Loucy (cell line): Measurements from ENCODE around the gene ZNF43.
A peak's percentile ranks its signal among the peaks of the same experiment; 100 is the strongest.

Experiments
- H2AFZ ChIP-seq: fragments of 200-600 bp; sonication (generic); 2 replicates; pipeline ENCODE4 v1.6.0; 2016; ENCODE audit warnings: antibody characterized with exemption, mild to moderate bottlenecking, low read length, moderate library complexity
- H3F3A ChIP-seq: fragments of 200-600 bp; 2 replicates; pipeline ENCODE4 v1.6.0; 2016; ENCODE audit warnings: antibody characterized with exemption, low read depth, mild to moderate bottlenecking
- H3K27me3 ChIP-seq: fragments of 200-600 bp; sonication (generic); 2 replicates; pipeline ENCODE4 v1.6.1; 2014; ENCODE audit warnings: low read length, mild to moderate bottlenecking; ENCODE audit not compliant: insufficient read depth, poor library complexity, severe bottlenecking
- H3K36me3 ChIP-seq: fragments of 200-600 bp; sonication (generic); 2 replicates; pipeline ENCODE4 v1.6.1; 2016; ENCODE audit warnings: low read length; ENCODE audit not compliant: insufficient read depth
- H3K4me1 ChIP-seq: fragments of 200-600 bp; sonication (generic); 2 replicates; pipeline ENCODE4 v1.5.1; 2014; ENCODE audit warnings: low read length, mild to moderate bottlenecking; ENCODE audit not compliant: insufficient read depth, poor library complexity, severe bottlenecking
- H3K4me2 ChIP-seq: fragments of 200-600 bp; sonication (generic); 2 replicates; pipeline ENCODE4 v1.6.0; 2014; ENCODE audit warnings: antibody characterized with exemption, low read length, low read depth, mild to moderate bottlenecking; ENCODE audit not compliant: poor library complexity, severe bottlenecking
- H3K4me3 ChIP-seq: fragments of 200-600 bp; sonication (generic); 2 replicates; pipeline ENCODE4 v1.5.1; 2014; ENCODE audit warnings: low read length, mild to moderate bottlenecking, mixed read lengths; ENCODE audit not compliant: poor library complexity, severe bottlenecking
- H3K79me2 ChIP-seq: fragments of 200-600 bp; sonication (generic); 2 replicates; pipeline ENCODE4 v1.6.1; 2014; ENCODE audit warnings: low read length; ENCODE audit not compliant: insufficient read depth
- H3K9ac ChIP-seq: fragments of 200-600 bp; sonication (generic); 2 replicates; pipeline ENCODE4 v1.6.0; 2014; ENCODE audit warnings: mild to moderate bottlenecking, low read depth, low read length, moderate library complexity; ENCODE audit not compliant: poor library complexity, severe bottlenecking
- H3K9me2 ChIP-seq: fragments of 200-600 bp; sonication (generic); replicated peaks from 2 replicates; pipeline ENCODE4 v1.6.1; 2016; ENCODE audit warnings: low read depth, low read length, mixed read lengths
- H3K9me3 ChIP-seq: fragments of 200-600 bp; sonication (generic); 2 replicates; pipeline ENCODE4 v1.6.1; 2014; ENCODE audit warnings: mild to moderate bottlenecking, antibody characterized with exemption, low read length, low read depth; ENCODE audit not compliant: insufficient read depth
- H4K20me1 ChIP-seq: fragments of 200-600 bp; sonication (generic); 2 replicates; pipeline ENCODE4 v1.6.0; 2014; ENCODE audit warnings: antibody characterized with exemption, low read length, mild to moderate bottlenecking; ENCODE audit not compliant: insufficient read depth, poor library complexity, severe bottlenecking
- EZH2phosphoT487 ChIP-seq: fragments of 200-600 bp; IDR thresholded peaks from 2 replicates; pipeline ENCODE4 v1.6.1; 2018; ENCODE audit warnings: antibody characterized with exemption, mild to moderate bottlenecking, moderate library complexity, borderline replicate concordance
- TF ChIP-seq, protein P1 (sequence below): fragments of 200-600 bp; sonication (generic); conservative IDR thresholded peaks from 2 replicates; pipeline ENCODE4 v1.5.1; 2014; ENCODE audit warnings: mild to moderate bottlenecking, antibody characterized with exemption, low read length

ZNF43 gene

DNA sequence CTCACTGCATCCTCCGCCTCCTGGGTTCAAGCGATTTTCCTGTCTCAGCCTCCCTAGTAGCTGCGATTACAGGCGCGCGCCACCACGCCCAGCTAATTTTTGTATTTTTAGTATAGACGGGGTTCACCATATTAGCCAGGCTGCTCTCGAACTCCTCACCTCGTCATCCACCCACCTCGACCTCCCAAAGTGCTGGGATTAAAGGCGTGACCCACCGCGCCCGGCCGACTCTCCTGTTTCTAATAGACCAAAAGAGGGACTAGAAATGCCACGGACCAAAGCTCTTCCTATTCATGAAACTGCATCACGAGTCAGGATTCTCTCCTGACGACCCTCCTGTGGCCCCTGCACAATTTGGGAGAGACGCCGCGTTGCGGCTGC, 563 bp downstream of the ZNF43 start:
- H3F3A ChIP-seq: peaks cover 7% of the 10 kb centered on the region
- peak overlapping the region; percentile 96 for H3K4me3 ChIP-seq
- peaks cover 9% of the 10 kb centered on the region; the same call in 1 of the 2 replicates for H3K9me3 ChIP-seq
- TF ChIP-seq, protein P1, sequence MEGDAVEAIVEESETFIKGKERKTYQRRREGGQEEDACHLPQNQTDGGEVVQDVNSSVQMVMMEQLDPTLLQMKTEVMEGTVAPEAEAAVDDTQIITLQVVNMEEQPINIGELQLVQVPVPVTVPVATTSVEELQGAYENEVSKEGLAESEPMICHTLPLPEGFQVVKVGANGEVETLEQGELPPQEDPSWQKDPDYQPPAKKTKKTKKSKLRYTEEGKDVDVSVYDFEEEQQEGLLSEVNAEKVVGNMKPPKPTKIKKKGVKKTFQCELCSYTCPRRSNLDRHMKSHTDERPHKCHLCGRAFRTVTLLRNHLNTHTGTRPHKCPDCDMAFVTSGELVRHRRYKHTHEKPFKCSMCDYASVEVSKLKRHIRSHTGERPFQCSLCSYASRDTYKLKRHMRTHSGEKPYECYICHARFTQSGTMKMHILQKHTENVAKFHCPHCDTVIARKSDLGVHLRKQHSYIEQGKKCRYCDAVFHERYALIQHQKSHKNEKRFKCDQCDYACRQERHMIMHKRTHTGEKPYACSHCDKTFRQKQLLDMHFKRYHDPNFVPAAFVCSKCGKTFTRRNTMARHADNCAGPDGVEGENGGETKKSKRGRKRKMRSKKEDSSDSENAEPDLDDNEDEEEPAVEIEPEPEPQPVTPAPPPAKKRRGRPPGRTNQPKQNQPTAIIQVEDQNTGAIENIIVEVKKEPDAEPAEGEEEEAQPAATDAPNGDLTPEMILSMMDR: no peak
- TF ChIP-seq EZH2phosphoT487: no peak
- peaks cover 12% of the 10 kb centered on the region; the same call in 1 of the 2 replicates for H3K36me3 ChIP-seq
- H3K79me2 ChIP-seq: peaks cover 56% of the 10 kb centered on the region
- peak overlapping the region; percentile 64 for H2AFZ ChIP-seq
- no peaks in the 10 kb centered on the region for H3K27me3 ChIP-seq
- peak overlapping the region; percentile 92 for H3K9ac ChIP-seq
- peaks cover 4% of the 10 kb centered on the region for H4K20me1 ChIP-seq
- peak overlapping the region; percentile 77 for H3K4me2 ChIP-seq
- peaks cover 9% of the 10 kb centered on the region for H3K4me1 ChIP-seq
- no peaks in the 10 kb centered on the region for H3K9me2 ChIP-seq

DNA sequence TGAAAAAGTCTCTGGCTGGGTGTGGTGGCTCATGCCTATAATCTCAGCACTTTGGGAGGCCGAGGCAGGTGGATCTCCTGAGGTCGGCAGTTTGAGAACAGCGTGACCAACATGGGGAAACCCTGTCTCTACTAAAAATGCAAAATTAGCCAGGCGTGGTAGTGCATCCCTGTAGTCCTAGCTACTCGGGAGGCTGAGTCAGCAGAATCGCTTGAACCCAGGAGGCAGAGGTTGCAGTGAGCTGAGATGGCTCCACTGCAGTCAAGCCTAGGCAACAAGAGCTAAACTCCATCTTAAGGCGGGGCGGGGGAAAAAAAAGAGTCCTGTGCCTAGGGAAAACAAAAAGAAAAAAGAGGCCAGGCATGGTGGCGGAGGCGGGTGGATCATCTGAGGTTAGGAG, 2.2 kb downstream of the ZNF43 start:
- peaks cover 70% of the 10 kb centered on the region for H3K79me2 ChIP-seq
- TF ChIP-seq, protein P1: no peak
- TF ChIP-seq EZH2phosphoT487: no peak
- no peak overlapping the region for H3K4me2 ChIP-seq
- peaks cover 7% of the 10 kb centered on the region for H3F3A ChIP-seq
- peaks cover 17% of the 10 kb centered on the region for H4K20me1 ChIP-seq
- H3K4me1 ChIP-seq: peaks cover 9% of the 10 kb centered on the region
- no peaks in the 10 kb centered on the region for H3K27me3 ChIP-seq
- H2AFZ ChIP-seq: no peak overlapping the region
- H3K4me3 ChIP-seq: no peak overlapping the region
- H3K9me2 ChIP-seq: no peaks in the 10 kb centered on the region
- H3K9me3 ChIP-seq: peaks cover 9% of the 10 kb centered on the region; the same call in 1 of the 2 replicates
- peaks cover 5% of the 10 kb centered on the region; the same call in 1 of the 2 replicates for H3K36me3 ChIP-seq
- no peak overlapping the region for H3K9ac ChIP-seq

- TF ChIP-seq, protein P1: no peak
- TF ChIP-seq EZH2phosphoT487: no peak
- Histone ChIP-seq H2AFZ (no peak overlapping the region), H3K9me3 (no peaks in the 10 kb centered on the region; the same call in 1 of the 2 replicates), H3K27me3 (no peaks in the 10 kb centered on the region), H3K4me1 (no peaks in the 10 kb centered on the region), H3K4me2 (no peak overlapping the region), H3K9me2 (no peaks in the 10 kb centered on the region), H4K20me1 (peaks cover 9% of the 10 kb centered on the region), H3K79me2 (peaks cover 42% of the 10 kb centered on the region), H3K36me3 (peaks cover 45% of the 10 kb centered on the region), H3K4me3 (no peak overlapping the region), H3F3A (no peaks in the 10 kb centered on the region), H3K9ac (no peak overlapping the region)
Observed at GRCh38 chr19:21824679-21825078, 11.3 kb downstream of the ZNF43 start.
